ENCODE results near the gene DCLK1. TPM values are rescaled to one million over a fixed set of nuclear protein-coding genes. Genes with fewer than 3 reads are reported as not detected.

Gene DCLK1
- total RNA-seq, 1 experiment from 2014 or later: 0.10 TPM

DNA sequence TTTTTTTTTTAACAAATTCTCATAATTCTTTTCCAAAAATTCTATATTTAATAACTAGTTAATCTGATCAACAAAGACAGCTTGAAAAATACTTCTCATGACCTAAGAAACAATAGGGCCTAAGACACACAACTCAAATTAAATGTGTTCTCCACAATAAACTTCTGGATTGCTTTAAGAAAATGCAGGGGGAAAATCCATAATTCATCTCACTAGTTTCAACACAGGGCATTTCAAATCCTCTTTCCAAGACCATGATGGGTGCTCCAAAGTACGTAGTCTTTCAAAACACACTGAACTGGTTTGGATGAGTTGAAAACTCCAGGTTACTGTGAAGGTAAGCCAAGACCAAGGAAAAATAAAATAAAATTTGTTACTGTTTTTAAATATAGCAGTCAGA is 62.6 kb downstream of the DCLK1 start:
- Histone ChIP-seq H3K27ac (ENCODE audit: low read depth, low read length) (no peak overlapping the region), H3K36me3 (ENCODE audit: control insufficient read depth in 1 of 2, insufficient read depth in 2 of 2, low read length in 2 of 2) (no peaks in the 10 kb centered on the region), H4K20me1 (ENCODE audit: insufficient read depth) (no peaks in the 10 kb centered on the region), H3K4me1 (ENCODE audit: control insufficient read depth in 1 of 2, insufficient read depth in 2 of 2, low read length in 2 of 2) (no peaks in the 10 kb centered on the region), H3K4me2 (ENCODE audit: low read length) (no peak overlapping the region), H3K9me2 (ENCODE audit: insufficient read depth) (no peaks in the 10 kb centered on the region), H2AFZ (ENCODE audit: low read depth, low read length, poor library complexity, severe bottlenecking) (no peak overlapping the region), H3K9ac (ENCODE audit: low read length) (no peak overlapping the region), H3K79me2 (ENCODE audit: insufficient read depth, low read length) (no peaks in the 10 kb centered on the region), H3K4me3 (replicated peaks in 1 of 2; ENCODE audit: low read depth in 1 of 2, low read length in 2 of 2) (no peak overlapping the region), H3K27me3 (ENCODE audit: insufficient read depth, low read length) (no peaks in the 10 kb centered on the region), H3K9me3 (ENCODE audit: control insufficient read depth in 1 of 2, insufficient read depth in 1 of 2, low read depth in 1 of 2, low read length in 2 of 2) (peaks cover 0 to 9% of the 10 kb centered on the region in 2 experiments; a peak in 1 of 4 replicates)
- ATAC-seq (no peak), DNase-seq (ENCODE audit: low read depth, low spot score) (no peak)
- RAD21 ChIA-PET (ENCODE audit: low non-redundant PET in 1 of 2, low total read pairs in 2 of 2, uncharacterized antibody in 2 of 2, unreplicated experiment in 2 of 2): no interaction called here
- TF ChIP-seq POLR2A (IDR thresholded peaks at IDR 0.05; ENCODE audit: borderline replicate concordance, extremely low read depth, insufficient read depth, insufficient read length) (no peak), FOSL1 (IDR thresholded peaks at IDR 0.05; ENCODE audit: low read depth) (no peak), POLR2AphosphoS5 (IDR thresholded peaks at IDR 0.05; ENCODE audit: low read depth, low read length) (no peak)
- TF ChIP-seq, protein P1, sequence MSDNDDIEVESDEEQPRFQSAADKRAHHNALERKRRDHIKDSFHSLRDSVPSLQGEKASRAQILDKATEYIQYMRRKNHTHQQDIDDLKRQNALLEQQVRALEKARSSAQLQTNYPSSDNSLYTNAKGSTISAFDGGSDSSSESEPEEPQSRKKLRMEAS (IDR thresholded peaks at IDR 0.05): no peak
- BruUV-seq (replicated peaks): no TSS peak
- intact Hi-C loops (cut with micrococcal nuclease): no loop called here
- CTCF ChIA-PET: no interaction called here
- POLR2A ChIA-PET: no interaction called here

DNA sequence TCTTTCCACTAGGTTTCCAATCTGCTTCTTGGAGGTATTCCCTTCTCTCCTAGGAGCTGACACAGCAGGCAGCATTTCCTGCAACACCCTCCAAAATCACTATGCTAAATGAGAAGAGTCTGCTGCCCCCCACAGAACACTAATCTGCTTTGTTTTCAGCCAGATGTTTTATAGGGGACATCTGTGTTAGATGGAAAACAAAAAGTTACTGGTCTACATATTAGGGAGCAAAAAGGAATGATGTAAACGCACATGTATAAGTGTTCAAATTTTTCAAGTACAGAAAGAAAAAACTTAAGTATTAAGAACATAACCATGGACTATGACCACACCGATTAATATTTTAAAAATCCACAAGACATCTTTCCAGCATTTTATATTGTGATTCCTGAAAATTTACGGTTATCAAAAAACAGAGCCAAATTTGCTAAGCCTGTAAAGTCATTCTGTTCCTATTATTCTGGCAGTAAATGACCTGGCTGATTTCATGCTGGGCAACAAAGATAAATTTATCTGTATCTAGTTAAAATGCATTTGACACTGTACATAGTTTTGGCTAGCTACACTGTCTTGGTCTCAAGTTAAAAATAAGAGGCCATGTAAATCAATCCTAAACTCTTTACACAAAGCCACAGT is 63.3 kb downstream of the DCLK1 start:
- ChIA-PET CTCF (no interaction called here), POLR2A (no interaction called here), RAD21 (ENCODE audit: low non-redundant PET in 1 of 2, low total read pairs in 2 of 2, uncharacterized antibody in 2 of 2, unreplicated experiment in 2 of 2) (no interaction called here)
- Histone ChIP-seq H3K9me2 (ENCODE audit: insufficient read depth) (no peaks in the 10 kb centered on the region), H3K9ac (ENCODE audit: low read length) (no peak overlapping the region), H3K9me3 (ENCODE audit: control insufficient read depth in 1 of 2, insufficient read depth in 1 of 2, low read depth in 1 of 2, low read length in 2 of 2) (peaks cover 0 to 4% of the 10 kb centered on the region in 2 experiments; a peak in 1 of 4 replicates), H3K79me2 (ENCODE audit: insufficient read depth, low read length) (no peaks in the 10 kb centered on the region), H4K20me1 (ENCODE audit: insufficient read depth) (no peaks in the 10 kb centered on the region), H3K27me3 (ENCODE audit: insufficient read depth, low read length) (no peaks in the 10 kb centered on the region), H2AFZ (ENCODE audit: low read depth, low read length, poor library complexity, severe bottlenecking) (no peak overlapping the region), H3K4me3 (replicated peaks in 1 of 2; ENCODE audit: low read depth in 1 of 2, low read length in 2 of 2) (no peak overlapping the region), H3K27ac (ENCODE audit: low read depth, low read length) (no peak overlapping the region), H3K4me1 (ENCODE audit: control insufficient read depth in 1 of 2, insufficient read depth in 2 of 2, low read length in 2 of 2) (no peaks in the 10 kb centered on the region), H3K4me2 (ENCODE audit: low read length) (no peak overlapping the region), H3K36me3 (ENCODE audit: control insufficient read depth in 1 of 2, insufficient read depth in 2 of 2, low read length in 2 of 2) (no peaks in the 10 kb centered on the region)
- TF ChIP-seq YY1 (IDR thresholded peaks at IDR 0.05; ENCODE audit: extremely low read depth, insufficient replicate concordance, low read depth, low read length): no peak
- intact Hi-C loops (cut with micrococcal nuclease): no loop called here
- DNase-seq (ENCODE audit: low read depth, low spot score): no peak
- ATAC-seq: no peak
- BruUV-seq (replicated peaks): no TSS peak
